Stimulated activated CD8-positive, alpha-beta memory T cell treated with anti-CD3 and anti-CD28 coated beads, Interleukin-2, amount 100 ng/mL, for 1 hour (primary cell): ENCODE measurements around the gene EOLA1.
"Not testable (repeated sequence)": the region's sequence is repeated elsewhere in the genome, so short reads cannot be mapped to it uniquely, and the experiment has no call there.

Experiments
- DNase-seq, 2 donors: peaks; one replicate each; pipeline ENCODE4 v3.0.0-alpha.2; 2020; ENCODE audit warnings: low read depth in 2 of 2

EOLA1 gene

DNA sequence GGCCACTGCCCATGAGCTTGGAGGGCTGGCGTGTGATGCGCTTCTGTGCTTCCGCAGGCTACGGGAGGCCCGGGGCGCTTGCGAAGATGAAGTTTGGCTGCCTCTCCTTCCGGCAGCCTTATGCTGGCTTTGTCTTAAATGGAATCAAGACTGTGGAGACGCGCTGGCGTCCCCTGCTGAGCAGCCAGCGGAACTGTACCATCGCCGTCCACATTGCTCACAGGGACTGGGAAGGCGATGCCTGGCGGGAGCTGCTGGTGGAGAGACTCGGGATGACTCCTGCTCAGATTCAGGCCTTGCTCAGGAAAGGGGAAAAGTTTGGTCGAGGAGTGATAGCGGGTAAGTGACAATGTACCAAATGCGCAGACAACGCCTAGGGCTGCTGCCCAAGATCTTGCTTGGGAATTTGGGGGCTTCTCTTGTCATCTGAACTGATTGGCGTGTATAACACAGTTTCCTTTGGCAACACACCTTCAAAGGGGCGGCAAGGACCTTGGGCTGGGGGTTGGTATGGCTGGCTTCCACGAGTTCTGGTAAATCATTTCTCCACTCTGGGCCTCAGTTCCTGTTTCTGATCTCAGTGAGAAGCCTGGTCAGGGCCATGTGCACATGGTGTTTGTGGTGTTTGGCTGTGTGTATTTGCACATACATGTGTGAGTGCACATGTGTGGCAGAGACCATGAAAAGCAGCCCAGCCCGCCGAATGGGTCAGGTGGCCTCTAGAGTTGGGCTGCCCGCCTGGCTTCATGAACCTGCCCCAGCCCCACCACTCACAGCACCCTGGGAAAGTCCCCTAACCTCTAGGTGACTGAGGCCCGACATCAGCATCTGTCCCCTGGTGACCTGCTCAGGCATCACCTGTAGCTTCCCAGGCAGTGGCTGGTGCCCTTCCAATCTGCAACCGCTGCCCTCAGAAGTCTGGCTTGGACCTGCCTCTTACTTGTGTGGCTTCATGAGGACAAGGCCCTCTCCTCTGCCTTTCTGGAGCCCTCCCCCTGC is 5.0 kb downstream of the EOLA1 start:
- DNase-seq = not testable (repeated sequence)

DNA sequence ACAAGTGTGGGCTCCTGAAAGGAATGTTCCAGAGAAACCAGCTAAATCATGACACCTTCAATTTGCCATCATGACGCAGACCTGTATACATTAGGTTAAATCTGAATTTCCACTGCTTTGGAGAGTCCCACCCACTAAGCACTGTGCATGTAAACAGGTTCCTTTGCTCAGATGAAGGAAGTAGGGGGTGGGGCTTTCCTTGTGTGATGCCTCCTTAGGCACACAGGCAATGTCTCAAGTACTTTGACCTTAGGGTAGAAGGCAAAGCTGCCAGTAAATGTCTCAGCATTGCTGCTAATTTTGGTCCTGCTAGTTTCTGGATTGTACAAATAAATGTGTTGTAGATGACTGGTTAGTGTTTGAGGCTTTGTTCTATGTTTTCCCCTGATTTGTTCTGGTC is 6.2 kb downstream of the EOLA1 start:
- not testable (repeated sequence) for DNase-seq

DNA sequence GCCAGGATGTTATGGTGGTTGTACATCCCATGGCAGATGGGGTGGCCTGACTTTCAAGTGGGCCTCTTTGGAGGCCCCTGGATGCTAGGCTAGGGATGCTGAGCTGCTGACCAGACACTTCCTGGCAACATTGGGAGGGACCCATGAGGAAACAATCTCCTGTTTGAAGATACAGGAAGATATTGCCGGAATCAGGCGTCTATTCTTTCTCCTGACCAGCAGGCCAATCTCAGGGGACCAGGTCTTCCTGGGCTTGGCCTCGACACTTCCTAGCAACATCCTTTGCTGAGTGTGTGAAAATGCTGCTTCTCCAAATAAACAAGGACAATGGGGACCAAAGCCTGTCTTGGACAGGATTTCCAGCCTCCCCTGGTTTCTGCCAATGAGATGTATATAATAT is 7.0 kb downstream of the EOLA1 start:
- not testable (repeated sequence) for DNase-seq

DNA sequence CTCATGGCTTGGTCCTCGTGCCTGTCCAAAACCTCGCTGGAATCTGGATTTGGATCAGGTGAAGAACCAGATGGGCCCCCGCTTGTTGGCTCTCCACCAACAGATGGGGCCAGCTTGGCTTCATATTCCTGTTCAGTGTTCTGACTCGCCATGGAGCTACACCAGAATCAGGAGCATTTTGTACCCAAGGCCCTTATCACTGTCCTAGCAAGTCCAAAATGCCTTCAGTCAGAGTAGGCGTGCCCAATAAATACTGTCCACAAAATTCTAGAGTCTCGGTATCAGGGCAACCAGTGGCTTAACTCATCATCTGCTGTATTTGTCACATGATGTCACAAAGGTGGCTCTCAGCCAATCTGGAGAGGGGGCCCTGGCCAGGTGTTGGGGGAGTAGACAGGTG is 8.9 kb downstream of the EOLA1 start, which contains the start of gene HSFX3:
TSS of gene HSFX3 (minus strand) at position 224 of the 400 bp plus-strand sequence. CDS start at position 152, 72 bp downstream.
- not testable (repeated sequence) for DNase-seq

DNA sequence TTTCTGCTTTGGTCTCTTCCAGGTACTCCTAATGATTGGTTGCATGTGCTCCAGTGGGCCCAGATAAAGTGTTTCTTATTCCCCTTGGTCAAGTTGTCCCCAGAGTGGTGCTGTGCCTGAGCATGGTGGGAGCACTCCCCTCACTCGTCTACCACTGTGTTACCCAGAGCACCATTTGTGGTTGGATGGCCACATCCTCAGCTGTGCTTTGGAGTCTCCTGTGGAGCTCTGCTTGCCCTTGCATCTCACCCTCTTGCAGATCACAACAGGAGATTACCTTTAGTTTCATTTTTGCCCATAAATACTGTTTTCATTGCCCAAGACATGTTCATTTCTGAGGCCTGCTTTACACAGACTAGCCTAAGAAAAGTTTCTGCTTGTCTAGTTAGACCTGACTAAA is 9.6 kb downstream of the EOLA1 start:
- DNase-seq = not testable (repeated sequence)

DNA sequence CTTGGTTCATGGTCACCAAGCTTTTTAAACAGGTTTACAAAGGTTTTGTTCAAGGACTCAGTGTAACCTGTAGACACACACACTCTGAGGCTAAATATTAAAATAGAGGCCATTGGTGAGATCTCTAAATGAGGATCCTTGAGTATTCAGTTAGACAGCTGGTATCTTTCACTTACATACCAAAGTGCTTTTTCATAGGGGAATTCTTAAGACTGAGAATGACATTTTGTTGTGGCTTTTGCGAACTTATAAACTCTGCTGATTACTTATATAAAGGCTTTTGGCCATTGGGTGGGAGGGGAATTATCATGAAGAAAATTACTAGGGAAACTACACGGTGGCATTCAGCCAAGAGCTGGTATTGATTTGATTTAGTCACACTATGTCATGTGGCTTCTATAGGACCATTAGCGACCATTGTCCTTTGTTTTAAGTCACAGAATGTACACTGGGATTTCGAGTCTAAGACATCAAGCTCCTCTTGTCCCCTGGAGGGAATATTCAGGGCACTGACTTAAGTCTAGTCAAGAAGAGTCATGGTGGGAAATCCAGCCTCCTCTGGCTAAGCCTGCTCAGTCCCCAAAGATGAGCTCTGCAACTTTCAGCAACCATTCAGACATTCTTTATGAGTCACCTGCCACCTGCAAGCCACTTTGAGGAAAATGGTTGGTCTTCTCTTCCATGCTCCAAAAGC is 10.6 kb downstream of the EOLA1 start:
- not testable (repeated sequence) for DNase-seq

DNA sequence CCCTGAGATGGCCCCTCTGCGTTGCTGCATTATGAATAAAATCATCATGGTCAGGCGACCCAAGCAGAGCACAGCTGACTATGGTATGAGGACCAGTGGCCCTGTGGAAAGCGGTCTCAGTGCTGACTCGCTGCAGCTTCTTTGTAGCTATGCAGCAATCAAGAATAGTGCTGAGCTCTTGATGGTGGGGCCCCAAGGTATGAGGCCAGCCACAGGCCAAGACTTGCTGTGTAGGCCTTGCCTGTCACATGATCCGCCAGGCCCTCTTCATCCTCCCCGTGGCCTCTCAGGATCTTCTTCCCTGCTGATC is 11.1 kb downstream of the EOLA1 start:
- not testable (repeated sequence) for DNase-seq

DNA sequence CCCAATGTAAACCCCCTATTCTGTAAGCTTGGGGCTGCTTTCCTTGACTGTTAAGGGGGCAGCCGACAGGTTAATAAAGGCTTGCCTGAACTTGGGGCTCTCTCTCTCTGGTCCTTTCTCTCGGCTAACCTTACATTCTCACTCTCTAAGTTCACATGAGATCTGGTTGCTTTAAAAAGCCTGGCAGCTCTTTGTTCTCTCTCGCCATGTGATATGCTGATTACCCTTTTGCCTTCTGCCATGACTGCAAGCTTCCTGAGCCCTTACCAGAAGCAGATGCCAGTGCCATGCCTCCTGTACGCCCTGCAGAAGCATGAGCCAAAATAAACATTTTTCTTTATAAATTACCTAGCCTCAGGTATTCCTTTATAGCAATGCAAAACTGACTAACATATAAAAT is 14.4 kb downstream of the EOLA1 start:
- not testable (repeated sequence) for DNase-seq

DNA sequence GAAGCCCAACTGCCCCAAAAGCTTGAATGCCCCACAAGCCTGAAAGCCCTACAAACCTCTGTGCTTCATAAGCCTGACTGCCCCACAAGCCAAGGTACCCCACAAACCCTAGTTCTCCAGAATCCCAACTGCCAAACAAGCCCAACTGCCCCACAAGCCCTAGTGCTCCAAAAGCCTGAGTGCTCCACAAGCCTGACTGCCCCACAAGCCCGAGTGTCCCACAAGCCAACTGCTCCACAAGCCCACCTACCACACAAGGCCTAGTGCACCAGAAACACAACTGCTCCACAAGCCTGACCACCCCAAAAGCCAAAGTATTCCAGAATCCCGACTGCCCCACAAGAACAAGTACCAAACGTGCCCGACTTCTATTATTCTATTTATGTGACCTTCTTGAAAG is 22.5 kb downstream of the EOLA1 start:
- DNase-seq = no peak

DNA sequence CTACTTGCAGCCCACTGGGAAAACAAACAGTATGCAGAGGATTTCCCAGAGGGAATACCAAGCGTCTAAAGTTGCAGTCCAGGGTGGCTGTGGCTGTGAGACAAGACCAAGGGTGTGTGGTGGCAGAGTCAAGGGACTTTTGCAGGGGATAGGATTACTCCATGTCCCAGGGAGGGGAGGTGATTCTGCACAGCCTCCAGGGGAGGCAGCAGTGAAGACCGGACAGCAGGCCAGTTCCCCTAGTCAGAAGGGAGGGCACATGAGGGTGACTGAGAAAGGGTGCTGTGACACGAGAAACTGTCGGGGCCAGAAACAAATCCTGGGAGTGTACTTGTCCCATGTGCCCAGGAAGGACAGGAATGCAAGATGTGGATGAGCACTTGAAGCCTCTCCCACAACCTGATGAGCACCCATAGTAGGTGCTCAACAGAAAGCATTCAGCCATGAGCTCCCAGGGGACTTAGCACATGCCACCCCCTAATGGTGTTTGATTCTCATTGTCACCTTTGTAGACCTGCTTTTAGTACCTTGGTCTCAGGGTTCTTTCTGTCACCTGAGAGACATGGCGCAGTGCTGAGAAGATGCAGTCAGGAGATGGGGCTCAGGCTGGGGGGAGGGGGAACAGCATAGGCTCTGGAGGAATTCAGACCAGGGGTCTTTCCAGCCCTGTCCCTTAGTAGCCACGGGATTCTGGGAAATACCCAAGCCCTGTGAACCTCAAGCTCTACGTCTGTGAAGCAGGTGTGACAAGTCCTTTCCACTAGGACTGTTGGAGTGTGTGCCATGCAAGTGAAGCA is 27.0 kb downstream of the EOLA1 start:
- DNase-seq = no peak

DNA sequence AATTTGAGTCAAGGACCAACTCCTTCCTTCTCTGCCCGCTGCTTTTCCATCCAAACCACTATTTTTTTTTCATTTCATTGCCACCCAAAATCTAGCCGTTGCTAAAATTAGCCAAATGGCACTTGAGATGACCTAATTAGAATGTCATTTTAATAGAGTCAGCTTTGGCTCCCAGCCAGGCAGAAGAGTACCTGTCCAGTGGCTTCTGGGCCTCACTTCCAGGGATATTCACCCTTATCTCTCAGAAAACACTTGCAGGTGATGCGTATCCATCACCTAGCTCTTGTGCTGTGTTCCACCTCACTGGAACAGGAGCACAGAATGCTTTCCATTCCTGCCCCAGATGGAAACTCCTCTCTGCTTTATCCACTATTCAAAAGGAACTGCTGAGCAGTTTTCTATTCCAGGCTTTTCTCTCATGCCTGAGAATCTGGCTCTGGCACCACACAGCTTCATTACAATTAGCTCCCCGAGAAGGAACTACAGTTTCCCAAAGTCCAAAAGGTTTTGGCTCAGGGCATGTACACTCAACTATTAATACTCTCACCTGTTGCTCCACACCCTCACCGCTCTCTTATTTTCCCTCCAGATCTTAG is 28.0 kb downstream of the EOLA1 start:
- no peak for DNase-seq

DNA sequence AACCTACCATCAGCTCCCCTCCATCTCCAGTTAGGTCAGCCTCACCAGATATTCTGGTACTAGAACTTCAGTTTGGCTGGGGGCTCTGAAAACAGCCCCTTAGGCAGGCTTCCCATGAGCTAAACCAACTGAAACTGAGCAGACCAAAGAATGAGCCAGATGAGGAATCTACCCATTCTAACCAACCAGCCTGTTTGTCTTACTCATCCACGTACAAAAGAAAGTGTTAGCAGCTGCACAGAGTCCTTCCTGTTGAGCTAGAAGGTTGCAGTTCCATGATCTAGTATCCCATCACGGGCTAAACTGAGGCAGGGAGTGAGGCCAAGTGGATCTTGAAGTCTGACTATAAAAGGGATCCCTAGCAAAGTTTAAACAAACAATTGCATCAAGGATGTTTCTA is 29.0 kb downstream of the EOLA1 start:
- DNase-seq = no peak

DNA sequence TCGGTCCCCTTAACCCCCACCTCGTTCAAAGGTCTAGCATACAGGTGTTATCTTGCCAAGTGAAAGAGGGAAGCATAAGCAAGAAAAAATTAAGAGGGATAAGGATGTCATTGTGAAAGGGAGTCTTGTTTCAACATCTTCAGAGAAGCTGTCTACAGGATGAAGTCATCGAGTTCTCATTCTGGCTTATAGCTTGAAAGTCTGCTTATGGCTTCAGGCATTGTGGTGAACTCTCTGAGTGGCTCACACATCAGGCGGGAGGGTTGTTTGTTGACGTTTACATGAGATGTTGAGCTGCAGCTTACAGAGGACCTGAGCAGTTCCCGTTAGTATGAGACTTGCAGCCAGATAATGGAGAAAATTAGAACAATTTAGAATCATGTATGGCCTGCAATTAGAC is 29.9 kb downstream of the EOLA1 start:
- no peak for DNase-seq

DNA sequence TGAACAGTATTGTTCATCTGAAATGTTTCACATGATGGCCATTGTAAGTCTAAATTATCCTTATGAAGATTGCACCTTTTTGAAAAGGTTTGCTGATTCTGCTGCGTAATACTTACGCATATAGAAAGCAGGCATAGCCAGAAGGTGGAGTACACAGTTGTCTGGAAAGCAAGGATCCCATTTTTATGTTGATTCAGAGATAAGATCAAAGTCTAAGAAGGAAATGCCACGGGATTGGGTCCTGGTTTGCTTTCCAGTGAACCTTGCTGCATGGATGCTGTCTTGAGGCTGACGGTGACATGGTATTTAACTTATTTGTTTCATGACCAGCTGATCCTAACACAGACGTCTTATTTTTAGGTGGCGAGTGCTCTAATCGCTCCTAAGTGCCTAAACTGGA is 31.0 kb downstream of the EOLA1 start:
- DNase-seq = no peak

DNA sequence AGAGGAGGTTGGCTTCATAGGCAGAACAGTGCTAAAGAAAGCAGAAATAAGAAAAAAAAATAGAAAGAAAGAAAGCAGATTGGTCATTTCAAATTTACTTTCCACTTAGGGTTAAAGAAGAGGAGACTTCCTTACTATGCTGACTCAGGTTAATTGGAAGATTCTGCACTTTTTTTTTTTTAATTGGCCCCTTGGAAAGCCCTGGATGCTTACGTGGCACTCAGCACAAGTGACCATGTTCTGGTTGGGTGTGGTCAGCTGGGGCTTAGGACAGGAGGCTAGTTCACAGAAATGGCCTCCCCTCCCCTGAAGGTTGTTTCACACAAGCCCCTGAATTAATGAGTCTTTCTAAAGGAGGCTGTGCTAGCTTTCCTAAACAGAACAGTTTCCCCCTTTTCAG is 31.9 kb downstream of the EOLA1 start:
- no peak for DNase-seq

DNA sequence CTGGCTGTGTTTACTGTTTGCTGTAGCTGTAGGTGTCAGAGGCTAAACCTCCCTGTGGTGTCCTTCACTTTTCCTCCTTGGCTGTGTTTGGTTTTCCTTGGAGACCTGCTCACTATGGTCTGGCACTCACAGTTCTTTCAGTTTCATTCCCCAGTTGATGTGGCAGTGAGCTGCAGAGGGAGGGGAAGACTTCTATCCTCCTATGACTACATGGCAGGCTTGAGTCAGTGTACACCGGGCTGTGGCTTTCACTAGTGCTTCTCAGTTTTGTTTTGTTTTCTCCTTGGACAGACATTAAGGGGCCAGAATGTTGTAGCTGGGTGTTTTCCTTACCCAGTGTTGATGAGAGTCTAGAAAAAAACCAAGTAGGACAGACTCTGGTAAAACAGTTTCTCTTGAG is 32.6 kb downstream of the EOLA1 start:
- not testable (repeated sequence) for DNase-seq

DNA sequence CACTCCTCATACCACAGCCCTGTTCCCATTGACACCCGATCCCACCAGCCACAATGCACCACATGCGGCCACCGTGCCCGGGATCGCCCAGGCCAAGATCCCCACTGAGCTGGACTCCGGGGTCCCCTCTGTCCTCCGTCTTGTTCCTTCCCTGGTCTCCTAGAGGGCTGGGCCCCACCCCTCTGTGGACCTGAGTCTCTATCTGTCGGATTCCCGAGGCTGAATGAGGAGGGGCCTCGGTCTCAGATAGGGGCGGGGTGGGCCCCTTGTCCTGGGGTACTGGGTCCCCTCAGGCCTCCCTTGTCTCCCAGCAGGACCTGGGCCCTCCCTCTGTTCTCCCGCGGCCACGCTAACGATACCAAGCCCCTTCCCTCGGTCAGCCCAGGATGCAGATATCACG is 44.8 kb downstream of the EOLA1 start:
- not testable (repeated sequence) for DNase-seq

DNA sequence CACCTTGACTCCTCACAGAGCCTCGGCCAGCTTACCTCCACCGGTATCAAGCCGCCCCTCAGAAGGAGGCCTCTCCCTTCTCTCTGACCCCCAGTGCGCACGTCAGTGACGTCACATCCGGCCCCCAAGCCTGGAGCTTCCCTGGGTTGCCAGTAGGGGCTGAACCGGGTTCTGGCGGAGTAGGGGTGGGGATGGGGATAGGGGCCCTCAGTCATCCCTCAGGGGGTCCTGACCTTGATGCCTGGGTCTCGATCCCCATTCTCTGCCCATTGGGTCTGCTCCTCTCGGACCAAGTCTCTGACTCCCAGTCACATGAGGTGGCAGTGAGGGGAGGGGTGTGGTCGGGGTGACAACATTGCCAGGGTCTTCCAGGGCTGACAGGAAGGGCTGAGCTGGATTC is 46.5 kb downstream of the EOLA1 start, which contains the start of gene MAGEA9B:
TSS of gene MAGEA9B (minus strand) at position 101 of the 400 bp plus-strand sequence. CDS start 4,280 bp downstream, outside the sequence.
- DNase-seq = not testable (repeated sequence)

DNA sequence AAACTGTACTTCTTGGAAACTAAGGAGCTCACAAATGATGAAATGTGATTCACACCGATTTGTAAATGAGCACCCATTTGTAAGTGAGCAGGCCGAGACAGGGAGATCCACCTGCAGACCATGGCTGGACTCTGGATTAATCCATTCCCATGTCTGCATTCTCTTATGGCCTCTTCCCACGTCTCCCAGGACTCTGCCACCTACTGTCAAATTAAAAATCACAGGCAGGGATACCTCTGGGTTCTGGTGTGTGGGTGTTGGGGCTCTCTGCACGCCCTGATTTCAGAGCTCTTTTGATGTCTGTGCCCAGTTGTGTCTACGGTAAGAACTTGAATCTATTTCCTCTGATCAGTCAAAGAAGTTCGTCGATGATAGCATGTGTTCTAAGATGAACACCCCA is 50.2 kb downstream of the EOLA1 start:
- DNase-seq = not testable (repeated sequence)

DNA sequence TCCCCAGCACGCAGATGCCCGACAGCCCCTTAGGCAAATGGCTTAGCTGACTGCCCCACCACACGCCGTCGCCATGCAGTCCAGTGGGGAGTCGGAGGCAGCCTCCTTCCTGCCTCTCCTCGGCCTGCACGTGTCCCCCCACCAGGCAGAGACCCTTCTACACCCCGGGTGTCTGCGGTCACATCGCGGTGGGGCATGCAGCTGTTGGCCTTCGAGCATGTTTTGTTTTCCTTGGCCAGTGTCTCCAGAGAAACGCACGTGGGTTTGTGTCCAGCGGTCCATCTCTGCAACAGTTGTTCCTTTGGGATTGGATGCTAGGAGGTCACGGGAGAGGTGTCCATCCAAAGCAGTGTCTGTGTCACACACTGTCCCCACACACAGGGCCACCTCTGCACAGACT is 54.4 kb downstream of the EOLA1 start, which contains the start of gene HSFX2:
TSS of gene HSFX2 (minus strand) at position 101 of the 400 bp plus-strand sequence. CDS start 614 bp downstream, outside the sequence.
- not testable (repeated sequence) for DNase-seq

DNA sequence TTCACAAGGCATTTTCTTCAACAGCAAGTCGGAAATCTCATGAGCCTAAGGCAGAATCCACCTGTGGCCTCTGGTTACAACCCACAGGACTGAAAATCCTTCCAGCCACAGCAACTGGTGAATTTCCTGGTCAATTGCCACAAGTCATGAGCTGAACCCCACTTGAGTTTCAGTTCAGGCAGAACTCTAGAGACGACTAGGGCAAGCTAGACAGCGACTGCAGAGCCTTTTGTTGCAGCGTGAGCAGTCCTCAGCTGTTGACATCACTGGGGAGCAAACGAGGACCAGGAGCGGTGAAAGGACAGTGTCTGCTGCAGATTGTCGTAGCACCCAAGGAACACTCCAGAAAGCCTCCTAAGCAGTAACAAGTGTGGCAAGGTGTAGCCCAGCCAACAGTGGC is 55.1 kb downstream of the EOLA1 start:
- not testable (repeated sequence) for DNase-seq
